GM23248 (cell line): ENCODE results near the gene HOXA2. TPM values are rescaled to one million over a fixed set of nuclear protein-coding genes. Genes with fewer than 3 reads are reported as not detected.

Source experiments
- DNase-seq: peaks from one replicate; pipeline ENCODE4 v3.0.0-alpha.2; 2015
- H2AFZ ChIP-seq: fragments of 200-600 bp; sonication (generic); 2 replicates; pipeline ENCODE4 v1.6.1; 2016; ENCODE audit warnings: antibody characterized with exemption
- H3F3A ChIP-seq: fragments of 200-600 bp; sonication (generic); 2 replicates; pipeline ENCODE4 v1.6.1; 2016; ENCODE audit warnings: mild to moderate bottlenecking, antibody characterized with exemption, mixed run types; ENCODE audit not compliant: insufficient read depth
- H3K27ac ChIP-seq: fragments of 200-600 bp; sonication (generic); 2 replicates; pipeline ENCODE4 v1.5.1; 2016; ENCODE audit warnings: mild to moderate bottlenecking
- H3K27me3 ChIP-seq: fragments of 200-600 bp; sonication (generic); replicated peaks from 2 replicates; pipeline ENCODE4 v1.6.1; 2016; ENCODE audit warnings: mild to moderate bottlenecking; ENCODE audit not compliant: insufficient read depth
- H3K36me3 ChIP-seq: fragments of 200-600 bp; sonication (generic); 2 replicates; pipeline ENCODE4 v1.6.1; 2016; ENCODE audit warnings: low read depth, mild to moderate bottlenecking
- H3K4me1 ChIP-seq: fragments of 200-600 bp; sonication (generic); 2 replicates; pipeline ENCODE4 v1.6.1; 2016; ENCODE audit warnings: mild to moderate bottlenecking; ENCODE audit not compliant: insufficient read depth
- H3K4me2 ChIP-seq: fragments of 200-600 bp; sonication (generic); one replicate; pipeline ENCODE4 v1.6.1; 2016; ENCODE audit warnings: mild to moderate bottlenecking; ENCODE audit not compliant: unreplicated experiment
- H3K4me3 ChIP-seq: fragments of 200-600 bp; sonication (generic); 2 replicates; pipeline ENCODE4 v1.5.1; 2016; ENCODE audit warnings: mild to moderate bottlenecking
- H3K79me2 ChIP-seq: fragments of 200-600 bp; sonication (generic); 2 replicates; pipeline ENCODE4 v1.6.1; 2016; ENCODE audit warnings: mild to moderate bottlenecking; ENCODE audit not compliant: insufficient read depth
- H3K9ac ChIP-seq: fragments of 200-600 bp; sonication (generic); 2 replicates; pipeline ENCODE4 v1.6.1; 2016; ENCODE audit warnings: mild to moderate bottlenecking
- H3K9me2 ChIP-seq: fragments of 200-600 bp; sonication (generic); 2 replicates; pipeline ENCODE4 v1.6.1; 2016; ENCODE audit warnings: mixed run types, mild to moderate bottlenecking, moderate library complexity; ENCODE audit not compliant: insufficient read depth
- H3K9me3 ChIP-seq: fragments of 200-600 bp; sonication (generic); one replicate; pipeline ENCODE4 v1.6.1; 2017; ENCODE audit warnings: low read depth
- H4K20me1 ChIP-seq: fragments of 200-600 bp; sonication (generic); 2 replicates; pipeline ENCODE4 v1.6.0; 2016; ENCODE audit not compliant: insufficient read depth
- EZH2 ChIP-seq: fragments of 200-600 bp; sonication (generic); IDR thresholded peaks from 2 replicates; pipeline ENCODE4 v1.6.1; 2018; ENCODE audit warnings: antibody characterized with exemption, mild to moderate bottlenecking; ENCODE audit not compliant: insufficient read depth, poor library complexity, severe bottlenecking
- EZH2phosphoT487 ChIP-seq: fragments of 200-600 bp; sonication (generic); IDR thresholded peaks from 2 replicates; pipeline ENCODE4 v1.6.1; 2018; ENCODE audit warnings: antibody characterized with exemption, moderate library complexity, mild to moderate bottlenecking, low read depth; ENCODE audit not compliant: insufficient read depth
- whole genome bisulfite sequencing, 2 experiments: methylation state at CpG; one replicate each; pipeline ENCODE4 v1.1.6; 2015 to 2017; ENCODE audit warnings: low lambda C conversion rate in 2 of 2, low coverage in 1 of 2; ENCODE audit errors: missing lambda C conversion rate in 2 of 2; 5-methylcytosine and 5-hydroxymethylcytosine counted together
- in situ Hi-C: fragments of 300-500 bp; cut with MboI; formaldehyde crosslinking; loops from 2 replicates; pipeline ENCODE4 v1.15.0; 2020
- polyA plus RNA-seq: library from polyadenylated mRNA; unstranded; fragments of >200 nt; fragmentation: Nextera tagmentation; extraction: Ambion mirVana; gene quantifications from 2 replicates; pipeline ENCODE4 v1.2.1, GENCODE V29; 2016
- total RNA-seq: library from RNA; depleted of rRNA; stranded (reverse); fragments of >200 nt; shearing (Covaris generic); gene quantifications from 2 replicates; pipeline ENCODE4 v1.2.3, GENCODE V29; 2014

HOXA2 gene
- total and polyA plus RNA-seq, 2 experiments from 2014 or later, result not detected

GRCh38 chr7:27144781-27145164 is 42.3 kb upstream of the HOXA2 start:
- 95 to 97% methylated on average over 31 of the region's 31 CpGs for WGBS, 2 experiments
- no peak overlapping the region for H3K4me3 ChIP-seq
- H3K9me3 ChIP-seq, result no peaks in the 10 kb centered on the region
- TF ChIP-seq EZH2, result no peak
- TF ChIP-seq EZH2phosphoT487, result no peak
- no peak overlapping the region for H2AFZ ChIP-seq
- no peaks in the 10 kb centered on the region for H4K20me1 ChIP-seq
- in situ Hi-C loops, result no loop called here
- H3K4me2 ChIP-seq, result no peak overlapping the region
- DNase-seq, result no peak
- peaks cover 21% of the 10 kb centered on the region; the same call in 1 of the 2 replicates for H3K36me3 ChIP-seq
- no peaks in the 10 kb centered on the region for H3K9me2 ChIP-seq
- peaks cover 73% of the 10 kb centered on the region for H3K79me2 ChIP-seq
- peaks cover 20% of the 10 kb centered on the region for H3K4me1 ChIP-seq
- H3K27ac ChIP-seq, result no peak overlapping the region
- no peaks in the 10 kb centered on the region for H3K27me3 ChIP-seq
- H3K9ac ChIP-seq, result no peak overlapping the region
- H3F3A ChIP-seq, result peaks cover 10% of the 10 kb centered on the region; the same call in 1 of the 2 replicates

GRCh38 chr7:27143950-27144780 is 41.7 kb upstream of the HOXA2 start:
- DNase-seq, result no peak
- TF ChIP-seq EZH2phosphoT487 (no peak), EZH2 (no peak)
- in situ Hi-C loops, result no loop called here
- Histone ChIP-seq H3K4me2 (no peak overlapping the region), H2AFZ (no peak overlapping the region), H3K9ac (no peak overlapping the region), H3K4me1 (peaks cover 15% of the 10 kb centered on the region), H3K27me3 (no peaks in the 10 kb centered on the region), H3K4me3 (no peak overlapping the region), H3K27ac (no peak overlapping the region), H3K36me3 (peaks cover 21% of the 10 kb centered on the region; the same call in 1 of the 2 replicates), H4K20me1 (no peaks in the 10 kb centered on the region), H3F3A (0 out of 2 replicates have a peak, but pooled peaks cover 3% of the 10 kb centered on the region), H3K9me2 (no peaks in the 10 kb centered on the region), H3K9me3 (no peaks in the 10 kb centered on the region), H3K79me2 (peaks cover 67% of the 10 kb centered on the region)
- 94 to 95% methylated on average over 40 of the region's 40 CpGs for WGBS, 2 experiments

GRCh38 chr7:27143023-27143949 is 40.8 kb upstream of the HOXA2 start, which contains the start of gene HOXA5:
Gene HOXA5, minus strand, starts transcription at chr7:27143681. Its CDS starts 74 bp downstream, at chr7:27143607.
- Histone ChIP-seq H3K36me3 (peaks cover 21% of the 10 kb centered on the region; the same call in 1 of the 2 replicates), H4K20me1 (no peaks in the 10 kb centered on the region), H3K4me1 (peaks cover 7% of the 10 kb centered on the region; the same call in 1 of the 2 replicates), H3K9me2 (no peaks in the 10 kb centered on the region), H3K4me3 (no peak within 1 kb of the TSS), H3K9me3 (no peaks in the 10 kb centered on the region), H3K27me3 (no peaks in the 10 kb centered on the region), H3K4me2 (no peak within 1 kb of the TSS), H3F3A (no peaks in the 10 kb centered on the region), H2AFZ (no peak within 1 kb of the TSS), H3K79me2 (peaks cover 66% of the 10 kb centered on the region), H3K9ac (no peak within 1 kb of the TSS), H3K27ac (no peak within 1 kb of the TSS)
- TF ChIP-seq EZH2phosphoT487 (no peak), EZH2 (no peak)
- in situ Hi-C loops, result no loop called here
- 90 to 93% methylated on average over 66 to 86 of the region's 86 CpGs for WGBS, 2 experiments
- DNase-seq, result no peak

- no peak for DNase-seq
- no peaks in the 10 kb centered on the region for H3K9me2 ChIP-seq
- H3K9ac ChIP-seq, result no peak overlapping the region
- peaks cover 66% of the 10 kb centered on the region for H3K79me2 ChIP-seq
- in situ Hi-C loops, result no loop called here
- TF ChIP-seq EZH2 (no peak), EZH2phosphoT487 (no peak)
- H3K27ac ChIP-seq, result no peak overlapping the region
- H3K9me3 ChIP-seq, result no peaks in the 10 kb centered on the region
- peaks cover 23% of the 10 kb centered on the region for H3K36me3 ChIP-seq
- H2AFZ ChIP-seq, result no peak overlapping the region
- H3F3A ChIP-seq, result no peaks in the 10 kb centered on the region
- H3K4me1 ChIP-seq, result peaks cover 4% of the 10 kb centered on the region; the same call in 1 of the 2 replicates
- 91 to 92% methylated on average over 29 of the region's 29 CpGs for WGBS, 2 experiments
- no peaks in the 10 kb centered on the region for H3K27me3 ChIP-seq
- no peaks in the 10 kb centered on the region for H4K20me1 ChIP-seq
- no peak overlapping the region for H3K4me3 ChIP-seq
- no peak overlapping the region for H3K4me2 ChIP-seq
These were observed 40.1 kb upstream of the HOXA2 start for GRCh38 chr7:27142580-27143022.
